SK-N-SH treated with all-trans-retinoic acid at 6 μM for 48 hours (cell line): Measurements from ENCODE around the gene SERPINE1.

Source experiments
- RARB ChIP-seq: fragments of 250-450 bp; sonication (Bioruptor Pico); IDR thresholded peaks from 2 replicates; pipeline ENCODE4 v1.8.0; 2021; ENCODE audit warnings: mild to moderate bottlenecking, moderate library complexity
- ZNF8 ChIP-seq: fragments of 450-650 bp; formaldehyde crosslinking; IDR thresholded peaks from 2 replicates; pipeline ENCODE4 v1.5.0; 2020; ENCODE audit warnings: mild to moderate bottlenecking, moderate library complexity

GRCh38 chr7:101129603-101130117 lies 2.8 kb downstream of the SERPINE1 start:
- TF ChIP-seq RARB (CRISPR knock-in tag) = no peak
- TF ChIP-seq ZNF8 (CRISPR knock-in tag) = no peak
